HG03280 (cell line): ENCODE data around the gene THEM4.
"Not testable (repeated sequence)": the region's sequence is repeated elsewhere in the genome, so short reads cannot be mapped to it uniquely, and the experiment has no call there.

ENCODE experiments used
- ATAC-seq: cut with Tn5 transposase; IDR thresholded peaks from one replicate; pipeline ENCODE4 v1.9.1; 2021; ENCODE audit warnings: mild to moderate bottlenecking, moderate library complexity; ENCODE audit not compliant: unreplicated experiment

THEM4 gene

DNA sequence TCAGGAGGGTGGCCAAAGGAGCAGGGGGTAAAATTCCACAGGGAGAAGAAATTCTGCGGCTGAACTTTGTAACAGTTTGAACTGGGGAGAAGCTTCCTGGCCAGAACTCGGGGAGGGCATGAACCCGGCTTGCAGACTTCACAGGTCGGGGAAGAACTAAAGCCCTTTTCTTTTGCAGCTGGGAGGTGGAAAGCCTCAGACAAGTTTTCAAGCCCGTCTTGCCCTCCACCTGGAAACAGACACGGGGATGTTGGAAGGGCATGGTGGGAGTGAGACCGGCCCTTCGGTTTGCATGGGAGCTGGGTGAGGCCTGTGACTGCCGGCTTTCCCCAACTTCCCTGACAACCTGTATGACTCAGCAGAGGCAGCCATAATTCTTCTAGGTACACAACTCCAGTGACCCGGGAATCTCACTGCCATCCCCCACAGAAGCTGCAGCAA is 11.3 kb downstream of the THEM4 start:
- no peak for ATAC-seq

DNA sequence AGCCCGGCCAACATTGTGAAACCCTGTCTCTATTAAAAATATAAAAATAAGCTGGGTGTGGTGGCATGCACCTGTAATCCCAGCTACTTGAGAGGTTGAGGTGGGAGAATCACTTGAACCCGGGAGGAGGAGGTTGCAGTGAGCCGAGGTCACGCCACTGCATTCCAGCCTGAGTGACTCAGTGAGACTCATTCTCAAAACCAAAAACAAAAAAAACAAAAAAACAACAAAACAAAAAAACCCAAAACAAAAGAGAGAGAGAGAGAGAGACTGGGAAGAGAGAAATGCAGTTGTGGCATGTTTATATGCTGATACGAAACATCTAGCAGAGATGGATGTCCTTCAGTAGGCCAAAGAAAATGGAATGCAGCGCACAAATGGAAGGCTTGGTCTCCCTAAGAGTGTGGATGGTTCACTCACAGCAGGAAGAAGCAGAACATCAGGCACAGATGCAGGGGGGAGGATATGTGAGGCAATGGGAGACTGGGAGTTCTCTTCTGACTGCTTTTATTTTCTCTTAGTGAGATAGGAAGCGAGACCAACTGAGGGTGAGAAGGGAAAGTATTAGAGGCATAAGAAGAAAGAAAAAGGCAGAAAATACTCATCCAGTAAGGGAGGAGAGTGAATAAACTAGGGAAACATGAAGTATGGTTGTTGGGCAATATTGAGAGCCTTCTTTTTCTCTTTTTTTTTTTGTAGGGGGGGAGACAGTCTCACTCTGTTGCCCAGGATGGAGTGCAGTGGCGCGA is 16.0 kb downstream of the THEM4 start:
- no peak for ATAC-seq

DNA sequence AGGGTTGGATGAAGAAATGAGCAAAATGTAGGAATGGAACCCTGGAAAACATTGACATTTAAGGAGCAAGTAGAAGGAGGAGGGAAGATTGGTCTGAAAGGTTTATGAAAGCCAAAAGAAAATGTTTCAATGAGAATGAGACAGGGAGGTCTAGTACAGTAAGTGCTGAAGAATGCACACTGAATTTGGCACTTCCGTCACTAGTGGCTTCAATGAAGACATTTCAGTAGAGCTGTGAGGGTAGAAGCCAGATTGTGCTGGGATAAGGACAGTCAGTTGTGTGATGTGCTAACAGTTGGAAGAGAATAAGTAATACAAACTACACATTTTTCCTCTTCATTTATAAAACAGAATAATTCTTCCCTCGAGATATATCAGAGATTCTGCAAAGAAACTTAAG is 17.1 kb downstream of the THEM4 start:
- no peak for ATAC-seq

DNA sequence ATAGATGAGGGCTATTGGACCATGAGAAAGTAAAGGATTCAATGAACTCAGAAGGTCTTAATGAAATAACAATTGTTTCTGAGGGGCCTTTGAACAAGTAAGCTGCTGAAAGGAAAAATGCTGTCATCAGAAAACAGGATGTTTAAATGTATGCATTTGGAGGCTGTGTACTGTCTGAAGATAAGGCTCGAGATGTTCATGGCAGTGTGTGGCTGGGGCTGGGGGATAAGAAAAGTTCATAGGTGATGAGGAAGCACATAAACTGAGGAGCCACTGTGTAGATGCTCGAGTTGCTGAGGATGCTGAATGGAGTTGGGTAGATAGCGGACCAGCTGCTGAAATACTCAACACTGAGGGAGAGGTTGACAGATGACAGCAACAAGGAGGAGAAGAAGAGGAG is 17.8 kb downstream of the THEM4 start:
- no peak for ATAC-seq

DNA sequence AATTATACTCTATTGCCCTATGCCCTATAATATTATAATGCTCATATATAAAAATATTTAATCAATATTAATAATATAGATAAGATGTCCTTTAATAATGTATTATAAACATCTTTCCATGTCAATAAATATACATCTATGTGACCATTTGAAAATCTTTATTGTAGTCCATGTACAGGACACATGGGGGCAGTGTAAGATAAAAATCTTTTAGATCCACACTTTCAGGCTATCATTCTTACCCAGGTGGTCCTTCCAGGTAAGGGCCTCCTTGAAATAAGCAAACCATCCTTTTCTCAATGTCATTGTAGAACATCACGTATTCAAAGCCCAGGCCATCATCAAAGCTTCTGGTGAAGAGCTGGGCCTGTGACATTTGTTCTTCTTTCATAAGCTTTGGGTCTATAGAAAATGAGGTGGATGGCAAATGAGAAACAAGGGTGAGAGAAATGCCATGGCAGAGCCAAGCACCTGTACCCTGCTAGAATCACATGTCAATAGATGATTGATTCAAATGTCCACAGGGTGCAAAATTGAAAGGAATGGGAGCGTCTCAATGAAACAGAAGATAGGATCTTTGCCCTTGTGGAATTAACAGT is 20.2 kb downstream of the THEM4 start:
- ATAC-seq: no peak

DNA sequence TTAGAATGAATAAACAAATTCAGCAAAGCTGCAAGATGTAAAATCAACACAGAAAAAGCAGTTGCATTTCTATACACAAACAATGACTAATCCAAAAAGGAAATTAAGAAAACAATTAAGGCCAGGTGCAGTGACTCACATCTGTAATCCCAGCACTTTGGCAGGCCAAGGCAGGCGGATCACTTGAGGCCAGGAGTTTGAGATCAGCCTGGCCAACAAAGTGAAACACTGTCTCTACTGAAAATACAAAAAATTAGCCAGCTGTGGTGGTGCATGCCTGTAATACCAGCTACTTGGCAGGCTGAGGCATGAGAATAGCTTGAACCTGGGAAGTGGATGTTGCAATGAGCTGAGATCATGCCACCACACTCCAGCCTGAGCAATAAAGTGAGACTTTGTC is 22.3 kb downstream of the THEM4 start:
- ATAC-seq: no peak

DNA sequence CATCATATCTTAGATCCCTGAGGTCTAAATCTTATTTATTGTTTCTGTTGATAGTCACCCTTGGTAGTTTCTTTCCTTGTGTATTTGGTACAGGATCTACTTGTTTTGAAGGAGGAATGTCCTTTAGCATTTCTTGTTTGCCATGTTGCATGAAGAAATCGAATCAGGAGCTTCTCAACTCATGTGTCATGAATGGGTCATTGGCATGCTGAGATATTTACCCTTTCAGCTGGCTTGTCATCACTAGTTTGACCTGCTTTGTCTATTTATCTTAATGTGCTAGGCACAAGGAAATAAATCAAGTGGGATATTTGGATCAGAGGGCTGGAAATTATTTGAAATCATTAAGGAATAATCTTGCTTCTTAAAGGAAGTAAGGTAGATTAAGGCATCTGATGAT is 23.8 kb downstream of the THEM4 start:
- no peak for ATAC-seq

DNA sequence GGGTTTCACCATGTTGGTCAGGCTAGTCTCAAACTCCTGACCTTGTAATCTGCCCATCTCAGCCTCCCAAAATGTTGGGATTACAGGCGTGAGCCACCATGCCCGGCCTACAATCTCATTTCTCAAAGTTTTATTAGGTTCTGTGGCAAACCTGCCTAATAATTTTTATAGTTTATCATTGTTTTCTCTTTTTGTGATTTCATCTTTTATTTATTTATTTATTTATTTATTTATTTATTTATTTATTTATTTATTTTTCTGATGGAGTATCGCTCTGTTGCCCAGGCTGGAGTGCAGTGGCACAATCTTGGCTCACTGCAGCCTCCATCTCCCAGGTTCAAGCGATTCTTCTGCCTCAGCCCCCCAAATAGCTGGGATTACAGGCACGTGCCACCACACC is 24.4 kb downstream of the THEM4 start:
- ATAC-seq: not testable (repeated sequence)

DNA sequence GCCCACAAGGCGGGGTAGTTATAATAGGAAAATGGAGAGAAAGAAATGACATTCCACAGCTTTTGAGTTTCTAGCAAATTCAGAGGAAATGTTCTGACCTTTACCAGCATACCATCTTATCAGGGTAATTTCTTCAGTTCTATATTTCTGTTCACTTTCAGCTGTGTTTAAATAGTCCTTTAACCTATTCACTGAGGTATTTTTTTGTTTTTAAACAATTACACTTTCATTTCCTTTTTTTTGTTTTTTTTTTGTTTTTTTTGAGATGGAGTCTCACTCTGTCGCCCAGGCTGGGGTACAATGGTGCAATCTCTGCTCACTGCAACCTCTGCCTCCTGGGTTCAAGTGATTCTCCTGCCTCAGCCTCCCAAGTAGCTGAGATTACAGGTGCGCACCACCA is 24.9 kb downstream of the THEM4 start:
- not testable (repeated sequence) for ATAC-seq

DNA sequence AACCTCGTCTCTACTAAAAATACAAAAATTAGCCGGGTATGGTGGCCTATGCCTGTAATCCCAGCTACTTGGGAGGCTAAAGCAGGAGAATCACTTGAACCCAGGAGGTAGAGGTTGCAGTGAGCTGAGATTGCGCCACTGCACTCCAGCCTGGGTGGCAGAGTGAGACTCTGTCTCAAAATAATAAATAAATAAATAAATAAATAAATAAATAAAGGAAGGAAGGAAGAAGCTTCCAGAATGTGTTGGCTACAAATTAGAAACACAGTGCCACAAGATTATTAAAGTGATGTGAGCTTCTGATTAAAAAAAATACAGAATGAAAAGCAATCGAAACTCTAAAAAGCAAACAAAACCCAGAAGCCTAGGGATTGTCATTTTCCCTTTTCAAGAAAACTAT is 25.4 kb downstream of the THEM4 start:
- ATAC-seq: not testable (repeated sequence)

DNA sequence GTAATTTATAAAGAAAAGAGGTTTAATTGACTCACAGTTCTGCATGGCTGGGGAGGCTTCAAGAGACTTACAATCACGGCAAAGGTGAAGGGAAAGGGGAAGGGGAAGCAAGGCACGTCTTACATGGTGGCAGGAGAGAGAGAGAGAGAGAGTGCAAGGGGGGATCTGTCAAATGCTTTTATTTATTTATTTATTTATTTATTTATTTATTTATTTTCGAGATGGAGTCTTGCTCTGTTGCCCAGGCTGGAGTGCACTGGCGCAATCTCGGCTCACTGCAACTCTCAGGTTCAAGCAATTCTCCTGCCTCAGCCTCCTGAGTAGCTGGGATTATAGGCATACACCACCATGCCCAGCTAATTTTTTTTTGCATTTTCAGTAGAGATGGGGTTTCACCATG is 26.4 kb downstream of the THEM4 start:
- ATAC-seq: not testable (repeated sequence)

DNA sequence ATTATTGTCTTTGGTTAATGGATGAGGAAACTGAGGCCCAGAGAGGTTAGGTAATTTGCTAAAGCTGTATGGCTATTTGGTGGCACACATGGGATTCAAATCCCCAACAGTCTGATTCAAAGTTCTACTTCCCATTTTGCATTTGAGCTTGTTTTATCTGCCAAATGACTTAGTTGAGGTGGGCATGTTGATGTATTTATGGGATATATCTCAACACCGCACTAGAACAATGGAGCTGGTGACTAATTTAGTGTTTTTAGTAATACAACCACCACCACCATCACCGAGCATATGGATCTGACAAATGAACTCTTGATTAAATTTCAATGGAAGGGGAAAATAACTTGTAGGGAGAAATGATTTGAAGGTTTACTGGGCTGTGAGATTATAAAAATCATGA is 26.8 kb downstream of the THEM4 start:
- no peak for ATAC-seq

DNA sequence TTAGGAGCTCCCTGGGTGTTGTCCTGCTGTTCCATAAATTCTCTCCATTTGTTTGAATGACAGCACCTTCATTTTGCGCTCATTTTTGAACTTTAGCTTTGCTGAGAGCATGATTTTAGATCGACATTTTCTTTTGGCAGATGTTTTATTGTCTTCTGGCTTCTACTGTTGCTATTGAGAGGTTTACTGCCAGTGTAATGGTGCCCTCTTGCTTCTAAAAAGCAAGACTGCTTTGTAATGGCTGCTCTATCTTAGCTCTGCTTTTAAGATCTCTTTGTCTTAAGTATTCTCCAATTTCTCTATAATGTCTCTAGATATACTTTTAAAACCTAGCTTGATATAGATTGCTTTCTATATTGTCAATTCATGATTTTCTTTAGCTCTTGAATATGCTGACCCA is 27.8 kb downstream of the THEM4 start:
- no peak for ATAC-seq

DNA sequence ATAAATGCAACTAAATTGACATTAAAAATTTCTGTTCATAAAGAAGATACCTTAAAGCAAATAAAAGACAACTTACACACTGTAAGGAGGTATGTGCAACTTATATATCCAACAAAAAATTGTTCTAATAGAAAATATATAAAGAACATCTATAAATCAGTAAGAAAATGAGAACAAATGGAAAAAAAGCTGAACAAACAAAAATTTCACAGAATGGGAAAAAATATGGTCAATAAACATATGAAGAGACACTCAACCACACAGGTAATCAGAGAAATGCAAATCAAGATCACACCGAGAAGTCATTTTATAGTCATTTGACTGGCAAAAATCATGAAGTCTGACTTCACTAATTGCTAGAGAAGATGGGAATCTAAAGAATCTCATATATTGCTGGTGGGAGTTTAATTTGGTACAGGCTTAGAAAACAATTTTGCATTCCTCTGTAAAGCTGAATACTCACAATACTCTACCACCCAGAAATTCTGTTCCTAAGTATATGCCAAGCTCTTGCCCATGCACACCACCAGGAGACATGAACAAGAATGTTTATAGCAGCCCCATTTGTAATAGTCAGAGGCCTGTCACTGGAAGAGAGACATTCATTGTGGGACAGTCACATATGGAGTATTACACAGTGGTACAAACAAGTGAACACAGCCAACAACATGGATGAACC is 33.8 kb downstream of the THEM4 start:
- ATAC-seq: no peak

DNA sequence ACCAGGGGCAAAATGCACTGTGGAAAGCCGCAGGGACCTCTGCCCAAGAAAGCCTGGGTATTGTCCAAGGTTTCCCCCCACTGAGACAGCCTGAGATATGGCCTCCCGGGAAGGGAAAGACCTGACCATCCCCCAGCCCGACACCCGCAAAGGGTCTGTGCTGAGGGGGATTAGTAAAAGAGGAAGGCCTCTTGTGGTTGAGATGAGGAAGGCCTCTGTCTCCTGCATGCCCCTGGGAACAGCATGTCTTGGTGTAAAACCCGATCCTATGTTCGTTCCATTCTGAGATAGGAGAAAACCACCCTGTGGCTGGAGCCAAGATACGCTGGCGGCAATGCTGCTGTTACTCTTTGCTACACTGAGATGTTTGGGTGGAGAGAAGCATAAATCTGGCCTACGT is 36.5 kb downstream of the THEM4 start:
- ATAC-seq: not testable (repeated sequence)

DNA sequence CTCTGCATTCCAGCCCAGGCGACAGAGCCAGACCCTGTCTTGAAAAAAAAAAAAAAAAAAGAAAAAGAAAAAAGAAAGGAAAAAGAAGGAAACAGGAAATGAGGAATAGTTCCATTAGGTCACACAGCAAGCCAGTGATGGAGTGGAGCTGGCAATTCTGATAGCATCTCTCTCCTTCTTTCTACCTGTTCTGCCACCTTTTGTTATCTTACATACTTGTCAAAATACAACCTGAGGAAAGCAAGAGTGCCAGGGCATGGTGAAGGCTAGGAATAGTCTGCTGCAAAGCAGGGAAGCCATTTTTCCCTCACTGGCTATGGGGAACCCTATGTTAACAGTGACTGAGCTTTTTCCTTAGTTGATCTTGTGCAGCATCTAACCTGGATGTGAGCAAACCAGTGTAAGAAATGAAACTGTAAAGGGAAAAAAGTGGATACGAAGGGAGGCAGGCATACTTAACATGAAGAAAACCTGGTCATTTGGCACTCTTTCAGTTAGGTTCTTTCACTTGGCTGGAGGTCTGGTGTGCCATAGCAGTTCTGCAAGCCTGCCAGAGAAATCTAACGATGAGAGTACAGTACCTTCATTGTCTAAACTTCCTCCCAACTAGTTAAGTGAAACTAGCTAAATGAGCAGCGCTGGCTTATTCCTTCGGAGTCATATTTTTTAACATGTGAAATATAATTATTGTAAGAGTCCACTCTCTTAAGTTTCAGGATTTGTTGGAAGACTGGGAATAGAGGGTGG is 37.9 kb downstream of the THEM4 start:
- ATAC-seq: no peak

DNA sequence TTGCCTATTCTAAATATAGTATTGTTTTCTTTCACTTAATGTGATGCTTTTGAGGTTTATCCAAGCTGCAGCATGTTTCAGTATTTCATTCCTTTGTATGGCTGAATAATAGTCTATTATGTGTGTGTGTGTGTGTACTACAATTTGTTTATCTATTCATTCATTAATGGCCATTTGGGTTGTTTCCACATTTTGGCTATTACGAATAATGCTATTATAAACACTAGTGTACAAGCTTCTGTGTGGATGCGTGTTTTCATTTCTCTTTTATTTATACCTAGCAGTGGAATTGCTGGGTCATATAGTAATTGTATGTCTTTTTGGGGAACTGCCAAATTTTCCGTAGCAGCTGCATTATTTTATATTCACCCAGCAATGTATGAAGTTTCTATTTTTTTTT is 40.8 kb downstream of the THEM4 start:
- no peak for ATAC-seq

DNA sequence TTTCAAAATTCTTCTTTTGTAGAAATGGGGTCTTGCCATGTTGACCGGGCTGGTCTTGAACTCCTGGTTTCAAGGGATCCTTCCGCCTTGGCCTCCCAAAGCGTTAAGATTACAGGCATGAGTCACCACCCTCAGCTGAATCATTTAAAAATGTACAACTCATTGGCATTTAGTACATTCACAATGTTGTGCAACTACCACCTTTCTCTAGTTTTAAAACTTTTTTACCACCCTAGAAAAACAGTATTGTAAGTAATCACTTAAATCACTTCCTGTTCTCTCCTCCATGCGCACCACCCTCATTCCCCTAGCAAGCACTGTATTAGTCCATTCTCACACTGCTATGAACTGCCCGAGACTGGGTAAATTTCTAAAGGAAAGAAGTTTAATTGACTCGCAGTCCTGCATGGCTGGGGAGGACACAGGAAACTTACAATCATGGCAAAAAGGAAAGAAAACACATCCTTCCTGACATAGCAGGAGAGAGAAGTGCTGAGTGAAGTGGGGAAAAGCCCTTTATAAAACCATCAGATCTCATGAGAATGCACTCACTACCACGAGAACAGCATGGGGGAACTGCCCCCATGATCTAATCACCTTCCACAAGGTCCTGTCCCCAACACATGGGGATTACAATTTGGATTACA is 41.4 kb downstream of the THEM4 start:
- no peak for ATAC-seq

DNA sequence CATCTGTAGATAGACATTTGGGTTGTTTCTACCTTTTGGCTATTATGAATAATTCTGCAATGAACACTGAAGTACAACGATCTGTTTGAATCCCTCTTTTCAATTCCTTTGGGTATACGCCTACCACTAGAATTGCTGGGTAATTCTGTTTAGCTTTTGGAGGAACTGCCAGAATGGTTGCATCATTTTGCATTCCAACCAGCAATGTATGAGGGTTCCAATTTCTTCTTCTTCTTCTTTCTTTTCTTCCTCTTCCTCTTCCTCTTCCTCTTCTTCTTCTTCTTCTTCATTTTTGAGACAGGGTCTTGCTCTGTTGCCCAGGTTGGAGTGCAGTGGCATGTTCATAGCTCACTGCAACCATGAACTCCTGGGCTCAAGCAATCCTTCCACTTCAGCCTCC is 42.0 kb downstream of the THEM4 start:
- ATAC-seq: no peak

DNA sequence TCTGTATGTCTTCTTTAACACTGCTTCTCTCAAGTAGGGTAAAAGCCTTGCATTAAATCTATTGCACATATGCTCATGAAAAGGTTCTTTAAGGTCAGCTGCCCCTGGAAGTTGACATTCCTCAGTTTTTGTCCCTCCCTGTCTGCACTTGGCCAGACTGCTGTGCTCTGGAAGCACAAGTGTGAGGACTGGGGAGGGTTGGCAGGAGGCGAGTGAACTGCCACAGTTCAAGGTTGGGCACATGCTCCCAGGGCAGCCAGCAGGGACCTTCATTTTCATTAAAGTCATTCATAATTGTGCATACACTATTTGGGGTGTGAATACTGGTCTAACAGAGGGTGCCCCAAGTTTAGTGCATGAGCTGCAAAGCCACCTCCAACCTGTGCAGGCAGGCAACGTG is 44.9 kb downstream of the THEM4 start:
- ATAC-seq: no peak

DNA sequence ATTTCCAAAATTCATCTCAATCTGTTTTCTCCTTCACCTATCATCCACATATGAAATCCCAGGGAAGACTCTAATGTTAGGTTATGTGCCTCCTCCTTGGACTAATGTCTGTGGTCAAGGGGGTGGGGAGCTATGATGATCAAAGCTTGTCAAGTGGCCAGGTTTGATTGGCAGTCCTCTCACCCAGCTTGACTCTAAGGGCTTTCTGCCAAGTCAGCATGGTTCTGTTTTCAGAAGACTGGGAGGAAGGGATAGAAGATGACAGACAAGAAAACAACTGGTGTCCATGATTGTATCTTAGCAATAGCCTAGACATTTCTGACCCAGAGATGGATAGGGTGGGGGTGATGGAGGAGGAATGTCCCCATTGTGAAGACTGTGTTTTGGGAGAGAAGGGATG is 46.7 kb downstream of the THEM4 start:
- no peak for ATAC-seq
